Endodermal cell (in vitro differentiated cells): ENCODE results near the gene PTGS1. TPM values are rescaled to one million over a fixed set of nuclear protein-coding genes. Genes with fewer than 3 reads are reported as not detected.

ENCODE experiments used
- DNase-seq: peaks from one replicate; pipeline ENCODE4 v3.0.0-alpha.2; 2017
- H3K27ac ChIP-seq: 2 replicates; pipeline ENCODE4 v1.5.1; 2013; ENCODE audit warnings: mild to moderate bottlenecking, low read depth, low read length, moderate library complexity
- H3K27me3 ChIP-seq: 2 replicates; pipeline ENCODE4 v1.6.1; 2013; ENCODE audit warnings: mild to moderate bottlenecking, low read length, moderate library complexity; ENCODE audit not compliant: insufficient read depth, control insufficient read depth, poor library complexity, severe bottlenecking
- H3K36me3 ChIP-seq: 2 replicates; pipeline ENCODE4 v1.7.0; 2013; ENCODE audit warnings: mild to moderate bottlenecking, low read length, moderate library complexity; ENCODE audit not compliant: control insufficient read depth, insufficient read depth
- H3K4me1 ChIP-seq: one replicate; pipeline ENCODE4 v1.7.0; 2013; ENCODE audit warnings: low read length; ENCODE audit not compliant: control insufficient read depth, insufficient read depth
- H3K4me3 ChIP-seq: 2 replicates; pipeline ENCODE4 v1.5.1; 2013; ENCODE audit warnings: mild to moderate bottlenecking, low read length, moderate library complexity
- H3K9ac ChIP-seq: 2 replicates; pipeline ENCODE4 v1.6.1; 2013; ENCODE audit warnings: mild to moderate bottlenecking, low read length, moderate library complexity; ENCODE audit not compliant: poor library complexity, severe bottlenecking; ENCODE audit errors: extremely low read depth
- H3K9me3 ChIP-seq: 2 replicates; pipeline ENCODE4 v1.6.1; 2013; ENCODE audit warnings: mild to moderate bottlenecking, low read length, moderate library complexity; ENCODE audit not compliant: control insufficient read depth
- H3K27ac Mint-ChIP-seq: 2 replicates; pipeline ENCODE4 v1.8.0; 2020; ENCODE audit warnings: mixed read lengths
- H3K27me3 Mint-ChIP-seq: 2 replicates; pipeline ENCODE4 v1.8.0; 2021; ENCODE audit warnings: mild to moderate bottlenecking, mixed read lengths; ENCODE audit not compliant: insufficient read depth
- H3K36me3 Mint-ChIP-seq: 2 replicates; pipeline ENCODE4 v1.8.0; 2020; ENCODE audit warnings: low read depth, mixed read lengths
- H3K4me1 Mint-ChIP-seq: 2 replicates; pipeline ENCODE4 v1.8.0; 2020; ENCODE audit warnings: mixed read lengths
- H3K4me3 Mint-ChIP-seq: 2 replicates; pipeline ENCODE4 v1.8.0; 2020; ENCODE audit warnings: mild to moderate bottlenecking, moderate library complexity, mixed read lengths
- H3K9me3 Mint-ChIP-seq: 2 replicates; pipeline ENCODE4 v1.8.0; 2020; ENCODE audit warnings: mild to moderate bottlenecking, mixed read lengths
- WGBS, 2 experiments: methylation state at CpG; one replicate each; pipeline versions ENCODE4 v1.1.5 to v1.1.7; 2013; ENCODE audit warnings: missing lambda C conversion rate in 2 of 2, mixed read lengths in 1 of 2; ENCODE audit not compliant: insufficient coverage in 1 of 2, insufficient read length in 1 of 2; 5-methylcytosine and 5-hydroxymethylcytosine counted together
- total RNA-seq, 2 donors: library from RNA; stranded (reverse); fragmentation: NEBNext Ultra II Directional in 1 of 2; extraction: Animal tissue kit (Norgen Biotek cat#: 25700) in 1 of 2; gene quantifications; 2 replicates in 1 of 2; 3 replicates in 1 of 2; pipeline ENCODE4 v1.2.1, GENCODE V29; 2021
- TF ChIP-seq, protein P1 (sequence below): fragments of 200-600 bp; sonication (generic); conservative IDR thresholded peaks from 2 replicates; pipeline ENCODE4 v1.5.0; 2021; ENCODE audit warnings: antibody characterized with exemption, mild to moderate bottlenecking

The PTGS1 gene
- total RNA-seq, 2 donors from 2014 or later: 0.84 to 1.1 TPM

DNA sequence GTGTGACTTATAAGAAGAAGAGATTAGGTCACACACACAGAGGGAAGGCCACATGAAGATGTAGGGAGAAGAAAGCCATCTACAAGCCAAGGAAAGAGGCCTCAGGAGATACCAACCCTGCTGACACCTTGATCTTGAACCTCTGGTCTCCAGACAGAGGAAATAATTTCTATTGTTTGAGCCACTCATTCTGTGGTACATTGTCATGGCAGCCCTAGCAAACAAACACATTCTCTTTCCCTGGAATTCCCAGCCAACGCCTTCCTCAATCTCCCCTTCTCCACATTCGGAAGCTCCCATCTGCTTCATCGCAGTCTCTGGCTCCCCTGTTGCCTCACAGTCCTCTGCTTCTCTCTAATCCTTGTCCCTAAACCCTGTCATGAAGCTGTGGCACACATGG is 16.7 kb downstream of the PTGS1 start:
- Histone ChIP-seq H3K36me3 (no peaks in the 10 kb centered on the region), H3K27ac (no peak overlapping the region), H3K4me1 (no peaks in the 10 kb centered on the region), H3K9me3 (no peaks in the 10 kb centered on the region), H3K27me3 (no peaks in the 10 kb centered on the region), H3K9ac (no peak overlapping the region), H3K4me3 (no peak overlapping the region)
- TF ChIP-seq, protein P1, sequence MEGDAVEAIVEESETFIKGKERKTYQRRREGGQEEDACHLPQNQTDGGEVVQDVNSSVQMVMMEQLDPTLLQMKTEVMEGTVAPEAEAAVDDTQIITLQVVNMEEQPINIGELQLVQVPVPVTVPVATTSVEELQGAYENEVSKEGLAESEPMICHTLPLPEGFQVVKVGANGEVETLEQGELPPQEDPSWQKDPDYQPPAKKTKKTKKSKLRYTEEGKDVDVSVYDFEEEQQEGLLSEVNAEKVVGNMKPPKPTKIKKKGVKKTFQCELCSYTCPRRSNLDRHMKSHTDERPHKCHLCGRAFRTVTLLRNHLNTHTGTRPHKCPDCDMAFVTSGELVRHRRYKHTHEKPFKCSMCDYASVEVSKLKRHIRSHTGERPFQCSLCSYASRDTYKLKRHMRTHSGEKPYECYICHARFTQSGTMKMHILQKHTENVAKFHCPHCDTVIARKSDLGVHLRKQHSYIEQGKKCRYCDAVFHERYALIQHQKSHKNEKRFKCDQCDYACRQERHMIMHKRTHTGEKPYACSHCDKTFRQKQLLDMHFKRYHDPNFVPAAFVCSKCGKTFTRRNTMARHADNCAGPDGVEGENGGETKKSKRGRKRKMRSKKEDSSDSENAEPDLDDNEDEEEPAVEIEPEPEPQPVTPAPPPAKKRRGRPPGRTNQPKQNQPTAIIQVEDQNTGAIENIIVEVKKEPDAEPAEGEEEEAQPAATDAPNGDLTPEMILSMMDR: no peak
- H3K9me3 Mint-ChIP-seq: no peaks in the 10 kb centered on the region
- no peaks in the 10 kb centered on the region for H3K36me3 Mint-ChIP-seq
- no peak overlapping the region for H3K4me3 Mint-ChIP-seq
- WGBS, 2 experiments: 90 to 91% methylated on average over 3 of the region's 3 CpGs
- H3K4me1 Mint-ChIP-seq: peaks cover 14% of the 10 kb centered on the region
- peaks cover 18% of the 10 kb centered on the region for H3K27me3 Mint-ChIP-seq
- no peak for DNase-seq
- H3K27ac Mint-ChIP-seq: no peak overlapping the region

DNA sequence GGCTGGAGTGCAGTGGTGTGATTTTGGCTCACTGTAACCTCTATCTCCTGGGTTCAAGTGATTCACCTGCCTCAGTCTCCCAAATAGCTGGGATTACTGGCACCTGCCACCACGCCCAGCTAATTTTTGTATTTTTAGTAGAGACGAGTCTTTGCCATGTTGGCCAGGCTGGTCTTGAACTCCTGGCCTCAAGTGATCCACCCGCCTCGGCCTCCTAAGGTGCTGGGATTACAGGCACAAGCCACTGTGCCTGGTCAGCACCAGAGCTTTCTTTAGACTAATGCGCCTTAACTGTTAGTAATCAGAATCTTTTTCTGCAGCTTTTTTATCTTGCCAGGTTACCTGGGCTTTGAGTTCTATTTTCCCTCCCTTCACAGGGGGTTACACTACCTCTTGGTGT is 18.4 kb downstream of the PTGS1 start:
- TF ChIP-seq, protein P1: no peak
- Mint-ChIP-seq H3K4me3 (no peak overlapping the region), H3K4me1 (peaks cover 15% of the 10 kb centered on the region), H3K27ac (no peak overlapping the region), H3K36me3 (no peaks in the 10 kb centered on the region), H3K9me3 (no peaks in the 10 kb centered on the region), H3K27me3 (peaks cover 24% of the 10 kb centered on the region)
- WGBS, 2 experiments: 91 to 94% methylated on average over 5 of the region's 5 CpGs
- Histone ChIP-seq H3K4me1 (no peaks in the 10 kb centered on the region), H3K27ac (no peak overlapping the region), H3K9me3 (no peaks in the 10 kb centered on the region), H3K4me3 (no peak overlapping the region), H3K36me3 (no peaks in the 10 kb centered on the region), H3K9ac (no peak overlapping the region), H3K27me3 (no peaks in the 10 kb centered on the region)
- DNase-seq: no peak

DNA sequence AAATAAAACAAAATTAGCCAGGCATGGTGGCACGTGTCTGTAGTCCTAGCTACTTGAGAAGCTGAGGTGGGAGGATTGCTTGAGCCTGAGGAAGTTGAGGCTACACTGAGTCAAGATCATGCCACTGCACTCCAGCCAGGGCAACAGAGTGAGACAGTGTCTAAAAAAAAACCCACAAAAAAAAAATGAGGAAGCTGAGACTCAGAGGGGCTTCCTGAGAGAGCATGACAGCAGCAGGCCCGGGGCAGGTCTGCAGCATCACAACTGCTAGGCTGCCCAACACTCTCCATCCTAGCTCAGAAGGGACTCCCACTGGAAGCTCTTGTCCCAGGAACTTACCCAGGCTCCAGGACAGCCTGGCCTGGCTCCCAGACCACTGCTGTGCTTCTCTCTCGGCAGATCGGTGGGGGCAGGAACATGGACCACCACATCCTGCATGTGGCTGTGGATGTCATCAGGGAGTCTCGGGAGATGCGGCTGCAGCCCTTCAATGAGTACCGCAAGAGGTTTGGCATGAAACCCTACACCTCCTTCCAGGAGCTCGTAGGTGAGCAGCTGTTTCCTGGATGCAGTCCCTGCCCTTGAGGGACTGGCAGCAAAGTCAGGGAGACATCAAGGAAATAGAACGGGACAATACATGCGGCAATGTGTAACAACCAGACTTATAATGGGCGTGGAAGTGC is 19.1 kb downstream of the PTGS1 start:
- DNase-seq: peak; percentile 50
- no peak overlapping the region for H3K27ac ChIP-seq
- no peaks in the 10 kb centered on the region for H3K9me3 Mint-ChIP-seq
- H3K4me1 Mint-ChIP-seq: peaks cover 15% of the 10 kb centered on the region
- H3K36me3 ChIP-seq: no peaks in the 10 kb centered on the region
- no peak overlapping the region for H3K27ac Mint-ChIP-seq
- H3K4me3 ChIP-seq: no peak overlapping the region
- no peaks in the 10 kb centered on the region for H3K36me3 Mint-ChIP-seq
- H3K27me3 ChIP-seq: no peaks in the 10 kb centered on the region
- H3K9ac ChIP-seq: no peak overlapping the region
- TF ChIP-seq, protein P1: no peak
- peaks cover 26% of the 10 kb centered on the region for H3K27me3 Mint-ChIP-seq
- 83 to 86% methylated on average over 7 to 11 of the region's 11 CpGs for WGBS, 2 experiments
- no peaks in the 10 kb centered on the region for H3K4me1 ChIP-seq
- no peaks in the 10 kb centered on the region for H3K9me3 ChIP-seq
- H3K4me3 Mint-ChIP-seq: no peak overlapping the region
